HCT116 (cell line): ENCODE measurements around the gene ADRA2A.

ENCODE experiments used
- CEBPB ChIP-seq: IDR thresholded peaks from 2 replicates; pipeline ENCODE4 v1.6.1; 2012; ENCODE audit warnings: low read depth
- ELF1 ChIP-seq: IDR thresholded peaks from 2 replicates; pipeline ENCODE4 v1.6.1; 2012; ENCODE audit warnings: low read depth, borderline replicate concordance
- EZH2 ChIP-seq: fragments of 200-600 bp; sonication (generic); IDR thresholded peaks from 2 replicates; pipeline ENCODE4 v1.6.1; 2017; ENCODE audit warnings: antibody characterized with exemption, mixed run types
- POLR2A ChIP-seq: IDR thresholded peaks from 2 replicates; pipeline ENCODE4 v1.7.0; 2011; ENCODE audit warnings: borderline replicate concordance; ENCODE audit not compliant: insufficient read depth, insufficient read length; ENCODE audit errors: extremely low read depth
- POLR2AphosphoS5 ChIP-seq: IDR thresholded peaks from 2 replicates; pipeline ENCODE4 v1.6.1; 2011; ENCODE audit warnings: mild to moderate bottlenecking, low read depth, low read length, moderate library complexity
- SIN3A ChIP-seq: IDR thresholded peaks from 2 replicates; pipeline ENCODE4 v1.6.1; 2012; ENCODE audit warnings: low read depth
- YY1 ChIP-seq: IDR thresholded peaks from 2 replicates; pipeline ENCODE4 v1.6.1; 2011; ENCODE audit warnings: low read length, low read depth, moderate library complexity, mild to moderate bottlenecking; ENCODE audit not compliant: insufficient replicate concordance; ENCODE audit errors: extremely low read depth
- ZFX ChIP-seq: fragments of 450-650 bp; IDR thresholded peaks from 2 replicates; pipeline ENCODE4 v1.6.1; 2017
- ZNF274 ChIP-seq: fragments of 200-500 bp; sonication (Bioruptor generic); IDR thresholded peaks from 2 replicates; pipeline ENCODE4 v1.6.1; 2014; ENCODE audit warnings: mild to moderate bottlenecking, low read depth, low read length, inconsistent platforms
- TF ChIP-seq, protein P1 (sequence below), 3 experiments: fragments of 200-600 bp in 1 of 3; sonication (generic) in 1 of 3; IDR thresholded peaks in 2 of 3; conservative IDR thresholded peaks in 1 of 3; 2 replicates each; pipeline ENCODE4 v1.5.1; 2012 to 2017; ENCODE audit warnings: low read depth in 2 of 3, low read length in 2 of 3, antibody characterized with exemption in 1 of 3, borderline replicate concordance in 1 of 3, control low read depth in 1 of 3, mild to moderate bottlenecking in 1 of 3, mixed read lengths in 1 of 3, mixed run types in 1 of 3, moderate library complexity in 1 of 3; ENCODE audit not compliant: insufficient read depth in 1 of 3
- TF ChIP-seq, protein P2 (sequence below): IDR thresholded peaks from 2 replicates; pipeline ENCODE4 v1.6.1; 2012

DNA sequence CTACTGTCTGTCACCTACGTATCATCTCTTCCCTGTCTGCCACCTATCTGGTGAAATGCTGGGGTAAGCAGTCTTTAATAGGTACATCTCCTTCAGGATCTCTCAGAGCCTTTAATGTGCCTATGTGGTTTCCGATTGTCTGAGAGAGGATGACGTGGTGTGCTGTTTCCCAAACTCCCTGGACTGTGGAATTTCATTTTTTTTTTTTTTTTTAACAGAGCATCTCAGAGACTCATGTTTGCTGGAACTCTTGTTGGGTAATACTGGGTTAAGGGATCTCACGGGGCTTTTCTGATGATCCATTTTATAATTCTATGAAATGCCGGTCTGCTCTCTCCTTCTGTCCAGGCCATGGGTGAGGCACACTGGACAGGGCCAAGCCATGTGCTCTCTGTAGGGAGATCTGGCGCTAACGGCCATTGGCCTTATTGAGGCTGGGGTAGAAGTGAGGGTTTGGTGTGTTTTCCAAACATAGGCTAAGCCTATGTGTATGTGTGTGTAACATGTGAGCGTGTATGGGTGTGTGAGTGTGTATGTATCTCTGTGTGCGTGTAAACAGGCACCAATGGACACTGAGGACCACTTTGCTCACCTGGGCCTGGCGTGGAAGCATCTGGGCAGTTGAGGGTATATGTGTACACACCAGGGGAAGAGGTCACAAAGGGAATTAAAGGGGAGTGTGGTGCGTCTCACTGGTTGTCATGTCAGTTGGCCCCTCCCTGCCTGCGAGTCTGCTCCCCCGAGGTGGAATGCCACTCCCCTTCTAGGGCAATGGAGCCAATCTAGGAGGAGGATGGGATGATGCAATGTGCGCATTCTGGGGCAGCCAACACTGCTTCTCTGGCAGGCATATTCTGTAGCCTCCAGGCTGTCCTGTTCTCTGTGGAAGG, 7.8 kb downstream of the ADRA2A start:
- TF ChIP-seq, protein P1, sequence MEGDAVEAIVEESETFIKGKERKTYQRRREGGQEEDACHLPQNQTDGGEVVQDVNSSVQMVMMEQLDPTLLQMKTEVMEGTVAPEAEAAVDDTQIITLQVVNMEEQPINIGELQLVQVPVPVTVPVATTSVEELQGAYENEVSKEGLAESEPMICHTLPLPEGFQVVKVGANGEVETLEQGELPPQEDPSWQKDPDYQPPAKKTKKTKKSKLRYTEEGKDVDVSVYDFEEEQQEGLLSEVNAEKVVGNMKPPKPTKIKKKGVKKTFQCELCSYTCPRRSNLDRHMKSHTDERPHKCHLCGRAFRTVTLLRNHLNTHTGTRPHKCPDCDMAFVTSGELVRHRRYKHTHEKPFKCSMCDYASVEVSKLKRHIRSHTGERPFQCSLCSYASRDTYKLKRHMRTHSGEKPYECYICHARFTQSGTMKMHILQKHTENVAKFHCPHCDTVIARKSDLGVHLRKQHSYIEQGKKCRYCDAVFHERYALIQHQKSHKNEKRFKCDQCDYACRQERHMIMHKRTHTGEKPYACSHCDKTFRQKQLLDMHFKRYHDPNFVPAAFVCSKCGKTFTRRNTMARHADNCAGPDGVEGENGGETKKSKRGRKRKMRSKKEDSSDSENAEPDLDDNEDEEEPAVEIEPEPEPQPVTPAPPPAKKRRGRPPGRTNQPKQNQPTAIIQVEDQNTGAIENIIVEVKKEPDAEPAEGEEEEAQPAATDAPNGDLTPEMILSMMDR (IDR thresholded peaks at IDR 0.05 in 2 of 3, conservative IDR thresholded peaks at IDR 0.05 in 1 of 3; ENCODE audit: borderline replicate concordance in 1 of 3, insufficient read depth in 1 of 3, low read depth in 2 of 3, low read length in 2 of 3), result no peak
- TF ChIP-seq POLR2A (no peak), ELF1 (no peak), YY1 (no peak), ZFX (no peak), CEBPB (no peak), SIN3A (no peak), POLR2AphosphoS5 (no peak), ZNF274 (no peak), EZH2 (no peak)
- TF ChIP-seq, protein P2, sequence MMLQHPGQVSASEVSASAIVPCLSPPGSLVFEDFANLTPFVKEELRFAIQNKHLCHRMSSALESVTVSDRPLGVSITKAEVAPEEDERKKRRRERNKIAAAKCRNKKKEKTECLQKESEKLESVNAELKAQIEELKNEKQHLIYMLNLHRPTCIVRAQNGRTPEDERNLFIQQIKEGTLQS, result no peak
